Mammary epithelial cell (primary cell): ENCODE data around the gene TJP2.

Source experiments
- CTCF ChIP-seq, 2 donors: IDR thresholded peaks in 1 of 2; conservative IDR thresholded peaks in 1 of 2; 2 replicates each; pipeline ENCODE4 v1.5.1; 2011 to 2012; ENCODE audit warnings: inconsistent platforms in 2 of 2, low read length in 2 of 2, mild to moderate bottlenecking in 2 of 2, control low read depth in 1 of 2, low read depth in 1 of 2; ENCODE audit not compliant: insufficient read depth in 1 of 2; ENCODE audit errors: extremely low read depth in 1 of 2
- EZH2 ChIP-seq: IDR thresholded peaks from 2 replicates; pipeline ENCODE4 v1.6.1; 2012; ENCODE audit warnings: low read length, inconsistent platforms, borderline replicate concordance

- TF ChIP-seq CTCF (conservative IDR thresholded peaks at IDR 0.05 in 1 of 2, IDR thresholded peaks at IDR 0.05 in 1 of 2; ENCODE audit: extremely low read depth in 1 of 2, insufficient read depth in 1 of 2, low read depth in 1 of 2, low read length in 2 of 2) = no peak
- no peak for TF ChIP-seq EZH2
These were observed 37.5 kb downstream of the TJP2 start for GRCh38 chr9:69211424-69212036.
